HG02588 (cell line): Measurements from ENCODE around the gene ATG13.
"Not testable (repeated sequence)": the region's sequence is repeated elsewhere in the genome, so short reads cannot be mapped to it uniquely, and the experiment has no call there.

Experiments
- ATAC-seq: cut with Tn5 transposase; IDR thresholded peaks from one replicate; pipeline ENCODE4 v1.9.1; 2021; ENCODE audit warnings: mild to moderate bottlenecking, moderate library complexity; ENCODE audit not compliant: unreplicated experiment

The ATG13 gene

GRCh38 chr11:46617134-46617971 is at the start of gene ATG13, which contains the start of gene HARBI1:
ATG13 (plus strand) TSS chr11:46617553; CDS start chr11:46644292, 26,739 bp downstream.
HARBI1 (minus strand) TSS chr11:46617227; CDS start chr11:46616237, 990 bp downstream.
- ATAC-seq = peak; percentile 95

- ATAC-seq = no peak
Observed at GRCh38 chr11:46570790-46571398, 46.5 kb upstream of the ATG13 start.

DNA sequence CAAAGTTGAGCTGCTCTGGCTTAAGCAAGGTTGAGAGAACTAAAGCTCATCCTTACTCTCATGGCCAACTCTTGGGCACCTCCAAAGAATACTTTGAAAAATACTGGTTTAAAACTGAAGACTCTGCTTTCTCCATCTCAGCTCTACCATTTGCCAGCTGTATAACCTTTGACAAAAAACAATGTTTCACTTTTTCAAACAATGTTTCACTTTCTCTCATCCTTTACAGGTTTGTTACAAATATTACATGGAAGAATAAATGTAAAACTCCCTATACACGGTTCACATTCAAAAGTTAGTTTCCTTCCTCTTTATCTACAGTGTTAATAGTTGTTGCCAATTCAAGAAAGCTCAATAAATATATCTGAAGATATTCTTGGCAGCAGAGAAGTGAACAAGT is 42.7 kb upstream of the ATG13 start:
- no peak for ATAC-seq

- ATAC-seq = no peak
Observed at GRCh38 chr11:46577058-46577457, 40.3 kb upstream of the ATG13 start.

DNA sequence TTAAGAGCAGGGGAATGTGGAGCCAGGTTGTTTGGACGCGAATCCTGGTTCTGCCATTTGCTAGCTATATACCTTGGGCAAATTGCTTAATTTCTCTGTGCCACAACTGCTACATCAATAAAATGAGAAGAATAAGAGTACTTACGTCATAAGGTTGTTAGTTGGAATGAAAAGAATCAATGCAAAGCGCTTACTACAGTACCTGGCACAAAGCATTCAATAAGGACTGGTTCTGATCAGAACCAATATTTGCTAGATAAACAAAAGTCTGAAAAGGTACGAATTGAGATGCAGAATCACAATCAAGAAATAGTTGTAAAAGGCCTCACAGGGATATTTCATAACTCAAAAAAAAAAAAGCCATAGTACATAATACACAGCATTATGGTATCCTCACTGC is 34.8 kb upstream of the ATG13 start:
- ATAC-seq = no peak

GRCh38 chr11:46583513-46583912 is 33.8 kb upstream of the ATG13 start:
- not testable (repeated sequence) for ATAC-seq

DNA sequence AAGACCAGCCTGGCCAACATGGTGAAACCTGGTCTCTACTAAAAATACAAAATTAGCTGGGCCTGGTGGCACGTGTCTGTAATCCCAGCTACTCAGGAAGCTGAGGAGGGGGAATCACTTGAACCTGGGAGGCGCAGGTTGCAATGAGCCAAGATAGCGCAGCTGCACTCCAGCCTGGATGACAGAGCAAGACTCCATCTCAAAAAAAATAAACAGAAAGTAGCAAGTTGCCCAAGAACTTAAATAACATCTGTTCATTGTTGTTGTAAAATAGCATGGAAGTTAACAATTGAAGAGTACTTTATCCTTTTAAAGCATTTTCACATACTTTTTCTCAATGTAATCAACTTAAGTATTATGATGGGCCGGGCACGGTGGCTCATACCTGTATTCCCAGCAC is 29.2 kb upstream of the ATG13 start:
- no peak for ATAC-seq

DNA sequence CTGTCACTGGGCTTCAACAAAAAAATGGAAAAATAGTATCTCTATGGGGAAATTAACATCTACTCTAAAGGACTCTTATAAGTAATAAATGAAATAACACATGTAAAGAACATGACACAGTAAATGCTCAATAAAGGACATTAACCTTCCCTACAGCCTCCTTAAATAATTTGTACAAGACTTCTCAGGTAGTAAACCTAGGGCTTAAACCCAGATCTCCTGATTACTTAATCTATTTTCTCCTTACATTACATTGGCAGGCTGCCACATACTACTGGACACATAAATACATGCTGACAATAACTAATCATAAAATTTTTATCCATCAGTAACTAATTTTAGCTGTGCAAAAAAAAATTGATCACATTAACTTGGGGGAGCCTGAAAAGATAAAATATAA is 28.4 kb upstream of the ATG13 start:
- no peak for ATAC-seq

- ATAC-seq = no peak
Observed at GRCh38 chr11:46590740-46591605, 26.4 kb upstream of the ATG13 start.

DNA sequence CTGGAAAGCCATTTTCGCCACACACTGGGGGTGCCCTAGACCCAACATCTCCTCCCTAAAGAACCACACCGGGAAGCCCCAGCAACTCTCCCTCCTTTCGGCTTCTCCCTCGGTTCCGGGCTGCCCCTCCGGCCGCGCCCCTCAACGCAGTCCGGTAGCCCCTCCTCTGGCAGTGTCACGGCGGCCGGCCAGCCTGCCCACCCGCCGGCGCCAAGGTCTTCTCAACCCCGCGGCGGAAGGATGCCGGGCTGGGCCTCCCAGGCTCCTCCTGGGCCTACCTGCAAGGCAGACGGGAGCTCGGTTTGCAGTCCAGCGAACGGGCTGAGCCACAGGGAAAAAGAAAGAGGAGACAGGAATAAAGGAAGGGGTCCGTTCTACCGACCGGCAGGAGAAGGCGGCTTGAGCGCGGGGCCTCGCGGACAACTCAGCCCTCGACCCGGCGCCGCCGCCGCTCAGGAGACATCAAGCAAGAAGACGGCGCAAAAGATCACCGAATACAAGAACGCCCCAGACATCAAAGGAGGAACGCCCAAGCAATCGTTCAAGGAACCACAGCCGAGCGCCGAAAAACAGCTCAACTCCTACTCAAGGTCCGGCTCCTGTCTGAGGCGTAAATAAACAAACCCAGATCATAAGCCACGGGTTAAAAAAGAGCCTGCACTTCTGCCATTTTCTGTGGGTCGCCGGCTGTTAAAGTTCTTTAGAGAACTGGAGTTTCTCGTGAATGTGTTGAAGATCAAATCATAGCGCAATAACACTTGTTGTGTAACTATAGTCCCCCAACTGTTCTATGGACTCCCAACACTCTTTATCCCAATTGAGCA is 23.6 kb upstream of the ATG13 start, which contains the start of gene AMBRA1:
AMBRA1 (minus strand) TSS at position 474 of the 824 bp plus-strand sequence. CDS start 45,643 bp downstream, outside the sequence.
- peak; percentile 69 for ATAC-seq

DNA sequence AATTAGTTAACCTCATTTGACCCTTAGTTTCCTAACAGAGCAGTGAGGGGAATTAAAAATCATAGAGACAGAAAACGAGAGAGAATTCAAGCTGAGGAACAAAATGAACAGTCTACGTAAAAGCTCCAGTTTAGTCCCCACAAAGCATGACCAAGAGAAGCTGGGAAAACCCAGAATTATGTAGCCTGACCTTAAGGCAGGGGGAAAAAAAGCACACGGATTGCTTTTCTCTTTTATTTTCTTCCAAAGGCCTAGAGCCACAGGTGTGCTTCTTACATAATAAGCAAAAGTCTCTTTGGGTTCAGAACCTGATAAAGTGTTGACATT is 23.0 kb upstream of the ATG13 start:
- no peak for ATAC-seq

- no peak for ATAC-seq
Observed at GRCh38 chr11:46594785-46595184, 22.6 kb upstream of the ATG13 start.

GRCh38 chr11:46597155-46597554 is 20.2 kb upstream of the ATG13 start:
- ATAC-seq = no peak

- no peak for ATAC-seq
Observed at GRCh38 chr11:46597609-46598219, 19.6 kb upstream of the ATG13 start.

- ATAC-seq = no peak
Observed at GRCh38 chr11:46599340-46600193, 17.8 kb upstream of the ATG13 start.

DNA sequence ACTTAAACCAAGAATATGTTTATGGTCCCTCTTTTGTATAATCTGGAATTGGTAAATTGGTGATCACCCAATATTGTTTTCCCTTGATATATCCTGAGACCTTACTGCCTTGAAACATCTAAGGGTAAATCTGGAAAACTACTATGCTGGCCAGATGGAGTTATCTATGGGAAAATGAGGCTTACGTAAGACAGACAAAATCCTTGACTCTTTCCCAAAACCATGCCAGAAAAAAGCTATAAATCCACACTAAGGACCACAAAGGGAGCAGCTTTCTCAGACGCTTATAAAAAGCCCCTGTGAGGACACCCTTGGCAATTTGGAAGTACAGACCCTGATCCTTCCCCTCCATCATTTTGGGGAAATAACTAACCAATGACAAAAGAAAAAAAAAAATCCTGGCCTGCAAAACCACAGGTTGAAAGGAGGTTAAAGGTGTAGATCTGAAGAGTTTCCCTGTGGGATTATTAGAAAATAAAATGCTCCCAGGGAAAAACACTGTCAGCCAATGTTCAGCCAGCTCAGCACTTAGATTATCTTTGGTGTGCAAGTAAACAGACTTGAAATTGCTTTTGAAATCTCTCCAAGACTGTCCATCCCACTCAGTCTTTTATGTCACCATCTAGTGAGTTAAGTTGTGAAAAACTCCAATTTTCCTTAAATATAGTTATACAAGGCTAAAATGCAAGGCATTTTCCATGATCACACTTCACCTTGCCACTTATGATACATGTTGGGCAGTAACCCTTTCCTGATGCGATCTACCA is 17.0 kb upstream of the ATG13 start:
- no peak for ATAC-seq

DNA sequence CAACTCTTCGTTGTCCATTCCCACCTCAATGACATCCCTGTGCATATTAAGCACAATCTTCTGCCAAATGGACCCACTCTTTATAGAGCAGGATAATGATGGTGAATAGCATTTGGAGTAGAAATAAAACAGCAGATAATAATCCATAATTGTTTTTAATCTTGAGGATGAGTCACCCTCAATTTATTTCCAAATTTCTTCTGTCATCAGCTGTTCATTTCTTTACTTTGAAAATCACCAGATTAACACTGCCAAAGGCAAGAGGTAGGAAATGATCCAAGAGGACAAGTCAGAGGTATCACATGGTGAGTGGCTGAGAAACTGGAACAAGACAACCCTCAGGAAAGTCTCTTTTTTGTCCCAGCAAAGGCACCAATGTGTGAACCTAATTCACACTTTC is 16.2 kb upstream of the ATG13 start:
- no peak for ATAC-seq

DNA sequence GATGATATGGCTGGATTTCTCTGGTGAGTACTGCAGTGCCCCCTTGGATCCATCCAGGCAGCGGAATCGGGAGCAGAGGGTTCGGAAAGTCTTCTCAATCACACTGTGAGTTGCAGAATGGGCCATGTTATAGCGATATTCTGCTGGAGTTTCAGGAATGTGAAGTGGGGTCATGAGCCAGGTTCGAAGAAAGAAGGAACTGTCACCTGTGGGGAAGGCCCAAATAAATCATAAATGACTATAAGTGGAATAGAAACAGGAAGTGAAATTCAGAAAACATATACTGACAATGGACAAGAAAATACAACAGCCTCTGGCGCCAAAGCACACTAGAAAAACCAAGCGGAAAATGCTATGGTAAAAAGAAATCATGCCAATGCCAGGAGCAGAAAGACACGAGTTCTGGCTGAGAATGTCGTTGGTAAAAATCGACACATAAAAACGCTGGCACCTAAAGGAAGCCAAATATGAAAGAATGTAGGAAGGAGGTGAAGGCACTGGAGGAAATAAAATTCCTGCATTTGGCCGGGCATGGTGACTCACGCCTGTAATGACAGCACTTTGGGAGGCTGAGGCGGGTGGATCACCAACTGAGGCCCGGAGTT is 13.5 kb upstream of the ATG13 start:
- ATAC-seq = no peak
